HCT116 (cell line): ENCODE results near the gene C5orf58. TPM values are rescaled to one million over a fixed set of nuclear protein-coding genes. Genes with fewer than 3 reads are reported as not detected.

Experiments used
- ATAC-seq: fragments of 200-7000 bp; cut with Tn5 transposase; 2 replicates; pipeline ENCODE4 v1.9.1; 2020; ENCODE audit warnings: mild to moderate bottlenecking, moderate library complexity
- BruUV-seq: library from RNA; stranded (reverse); fragments of 400-500 nt; replicated peaks from 2 replicates; lab custom pipeline; 2021; lab: Mats Ljungman, UMichigan
- CTCF ChIA-PET: fragments of 300-600 bp; sonication (Branson Sonifier 250); formaldehyde crosslinking; loops from one replicate; lab custom pipeline; 2021; ENCODE audit warnings: antibody characterized with exemption; lab: Charles Lee
- POLR2A ChIA-PET: fragments of 300-600, 350-600 bp; sonication (Branson Sonifier 250); formaldehyde crosslinking; loops from one replicate; lab custom pipeline; 2021; ENCODE audit warnings: antibody characterized with exemption; lab: Charles Lee
- RAD21 ChIA-PET, 2 experiments: fragments of 300-600 bp; sonication (Branson Sonifier 250); formaldehyde crosslinking; loops; one replicate each; lab custom pipeline; 2023; ENCODE audit warnings: low total read pairs in 2 of 2; ENCODE audit not compliant: uncharacterized antibody in 2 of 2, unreplicated experiment in 2 of 2, low non-redundant PET in 1 of 2; lab: Charles Lee
- DNase-seq: peaks from one replicate; pipeline ENCODE4 v3.0.0-alpha.2; 2010; ENCODE audit warnings: low read depth, low spot score
- H2AFZ ChIP-seq: fragments of 200-600 bp; shearing (Covaris generic), sonication (generic); 2 replicates; pipeline ENCODE4 v1.6.1; 2017; ENCODE audit warnings: low read depth, mixed run types, mixed read lengths, antibody characterized with exemption, low read length; ENCODE audit not compliant: poor library complexity, severe bottlenecking
- H3K27ac ChIP-seq: 2 replicates; pipeline ENCODE4 v1.5.1; 2012; ENCODE audit warnings: low read depth, low read length
- H3K27me3 ChIP-seq: fragments of 200-600 bp; sonication (generic); 2 replicates; pipeline ENCODE4 v1.6.1; 2016; ENCODE audit warnings: mixed run types, low read length, mixed read lengths; ENCODE audit not compliant: insufficient read depth
- H3K36me3 ChIP-seq, 2 experiments: fragments of 200-500 bp in 1 of 2; fragments of 200-600 bp in 1 of 2; sonication (Bioruptor generic) in 1 of 2; sonication (generic) in 1 of 2; 2 replicates each; pipeline versions ENCODE4 v1.5.1 to v1.6.1; 2014 to 2016; ENCODE audit warnings: low read length in 2 of 2, inconsistent platforms in 1 of 2, mixed read lengths in 1 of 2, mixed run types in 1 of 2; ENCODE audit not compliant: insufficient read depth in 2 of 2, control insufficient read depth in 1 of 2
- H3K4me1 ChIP-seq, 2 experiments: fragments of 200-600 bp in 1 of 2; sonication (generic) in 1 of 2; 2 replicates each; pipeline versions ENCODE4 v1.5.1 to v1.6.1; 2012 to 2017; ENCODE audit warnings: low read length in 2 of 2, inconsistent platforms in 1 of 2, mild to moderate bottlenecking in 1 of 2, mixed read lengths in 1 of 2, mixed run types in 1 of 2, moderate library complexity in 1 of 2; ENCODE audit not compliant: insufficient read depth in 2 of 2, control insufficient read depth in 1 of 2
- H3K4me2 ChIP-seq: fragments of 200-600 bp; sonication (generic); 2 replicates; pipeline ENCODE4 v1.6.1; 2017; ENCODE audit warnings: mixed run types, low read length, mixed read lengths
- H3K4me3 ChIP-seq, 2 experiments: fragments of 200-600 bp in 1 of 2; sonication (generic) in 1 of 2; replicated peaks in 1 of 2; 2 replicates each; pipeline ENCODE4 v1.5.1; 2011 to 2016; ENCODE audit warnings: low read length in 2 of 2, control low read depth in 1 of 2, low read depth in 1 of 2, mild to moderate bottlenecking in 1 of 2, mixed read lengths in 1 of 2, mixed run types in 1 of 2
- H3K79me2 ChIP-seq: fragments of 200-600 bp; sonication (generic); 2 replicates; pipeline ENCODE4 v1.6.1; 2017; ENCODE audit warnings: mild to moderate bottlenecking, mixed run types, low read length, moderate library complexity, mixed read lengths; ENCODE audit not compliant: insufficient read depth
- H3K9ac ChIP-seq: fragments of 200-600 bp; sonication (generic); 2 replicates; pipeline ENCODE4 v1.6.1; 2016; ENCODE audit warnings: low read length, mixed read lengths
- H3K9me2 ChIP-seq: fragments of 200-600 bp; sonication (generic), shearing (Covaris generic); 2 replicates; pipeline ENCODE4 v1.6.1; 2017; ENCODE audit warnings: mixed run types, mild to moderate bottlenecking, moderate library complexity; ENCODE audit not compliant: insufficient read depth
- H3K9me3 ChIP-seq, 2 experiments: fragments of 200-500 bp in 1 of 2; fragments of 200-600 bp in 1 of 2; sonication (Bioruptor generic) in 1 of 2; sonication (generic) in 1 of 2; 2 replicates each; pipeline ENCODE4 v1.6.1; 2014 to 2017; ENCODE audit warnings: low read length in 2 of 2, mixed read lengths in 2 of 2, inconsistent platforms in 1 of 2, low read depth in 1 of 2, mild to moderate bottlenecking in 1 of 2, mixed run types in 1 of 2, moderate library complexity in 1 of 2; ENCODE audit not compliant: control insufficient read depth in 1 of 2, insufficient read depth in 1 of 2
- H4K20me1 ChIP-seq: fragments of 200-600 bp; sonication (generic), shearing (Covaris generic); 2 replicates; pipeline ENCODE4 v1.6.1; 2017; ENCODE audit warnings: mixed run types, mild to moderate bottlenecking, moderate library complexity; ENCODE audit not compliant: insufficient read depth
- CBX3 ChIP-seq: IDR thresholded peaks from 2 replicates; pipeline ENCODE4 v1.6.1; 2012; ENCODE audit warnings: low read depth
- EGR1 ChIP-seq: IDR thresholded peaks from 2 replicates; pipeline ENCODE4 v1.6.1; 2012; ENCODE audit warnings: low read depth
- ELF1 ChIP-seq: IDR thresholded peaks from 2 replicates; pipeline ENCODE4 v1.6.1; 2012; ENCODE audit warnings: low read depth, borderline replicate concordance
- EZH2phosphoT487 ChIP-seq: fragments of 200-600 bp; IDR thresholded peaks from 2 replicates; pipeline ENCODE4 v1.6.1; 2018; ENCODE audit warnings: antibody characterized with exemption, borderline replicate concordance
- JUND ChIP-seq: IDR thresholded peaks from 2 replicates; pipeline ENCODE4 v1.6.1; 2012
- POLR2A ChIP-seq: IDR thresholded peaks from 2 replicates; pipeline ENCODE4 v1.7.0; 2011; ENCODE audit warnings: borderline replicate concordance; ENCODE audit not compliant: insufficient read depth, insufficient read length; ENCODE audit errors: extremely low read depth
- REST ChIP-seq: IDR thresholded peaks from 2 replicates; pipeline ENCODE4 v1.6.1; 2012; ENCODE audit warnings: low read depth
- SIN3A ChIP-seq: IDR thresholded peaks from 2 replicates; pipeline ENCODE4 v1.6.1; 2012; ENCODE audit warnings: low read depth
- SP1 ChIP-seq: IDR thresholded peaks from 2 replicates; pipeline ENCODE4 v1.6.1; 2012; ENCODE audit warnings: low read depth
- ZFX ChIP-seq: fragments of 450-650 bp; IDR thresholded peaks from 2 replicates; pipeline ENCODE4 v1.6.1; 2017
- ZNF274 ChIP-seq: fragments of 200-500 bp; sonication (Bioruptor generic); IDR thresholded peaks from 2 replicates; pipeline ENCODE4 v1.6.1; 2014; ENCODE audit warnings: mild to moderate bottlenecking, low read depth, low read length, inconsistent platforms
- intact Hi-C: fragments of 100-400 bp; cut with micrococcal nuclease; formaldehyde crosslinking; loops from 2 replicates; pipeline ENCODE4 v1.10.0; 2022
- total RNA-seq: library from RNA; stranded (reverse); gene quantifications from one replicate; pipeline ENCODE4 v1.2.1, GENCODE V29; 2021; ENCODE audit not compliant: unreplicated experiment
- TF ChIP-seq, protein P1 (sequence below): IDR thresholded peaks from 2 replicates; pipeline ENCODE4 v1.6.1; 2011; ENCODE audit warnings: mild to moderate bottlenecking, low read length, moderate library complexity; ENCODE audit not compliant: insufficient replicate concordance; ENCODE audit errors: extremely low read depth

C5orf58 gene
- total RNA-seq, 1 experiment from 2014 or later, result not detected

DNA sequence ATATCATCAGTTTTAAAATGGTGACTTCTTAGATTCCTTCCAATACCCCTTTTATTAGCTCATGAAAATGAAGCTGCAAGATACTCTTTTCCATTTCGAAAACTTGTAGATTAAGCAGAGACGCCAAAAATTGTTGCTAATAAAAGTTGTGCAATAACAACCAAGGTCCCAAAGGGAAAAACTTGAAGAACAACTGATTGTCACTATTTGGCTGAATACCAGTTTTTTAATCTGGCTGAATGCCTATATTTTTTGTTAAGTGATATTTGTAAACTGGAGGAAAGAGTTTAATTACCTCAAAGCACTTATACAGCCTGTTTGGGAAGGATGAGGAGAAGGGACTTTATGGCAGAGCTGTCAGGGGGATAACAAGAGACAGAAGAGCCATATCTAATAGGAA is 14.6 kb downstream of the C5orf58 start:
- no TSS peak for BruUV-seq
- no peaks in the 10 kb centered on the region for H3K79me2 ChIP-seq
- CTCF ChIA-PET, result no interaction called here
- no peak overlapping the region for H2AFZ ChIP-seq
- RAD21 ChIA-PET, result no interaction called here
- no peak overlapping the region for H3K27ac ChIP-seq
- intact Hi-C loops, result no loop called here
- H3K4me3 ChIP-seq, result no peak overlapping the region
- ATAC-seq, result no peak
- no peaks in the 10 kb centered on the region for H4K20me1 ChIP-seq
- no peaks in the 10 kb centered on the region for H3K4me1 ChIP-seq
- POLR2A ChIA-PET, result no interaction called here
- H3K9me2 ChIP-seq, result no peaks in the 10 kb centered on the region
- DNase-seq, result no peak
- H3K4me2 ChIP-seq, result no peak overlapping the region
- H3K36me3 ChIP-seq, result no peaks in the 10 kb centered on the region
- no peak for TF ChIP-seq CBX3
- no peak for TF ChIP-seq SP1
- no peak for TF ChIP-seq POLR2A
- no peak for TF ChIP-seq REST
- TF ChIP-seq, protein P1, sequence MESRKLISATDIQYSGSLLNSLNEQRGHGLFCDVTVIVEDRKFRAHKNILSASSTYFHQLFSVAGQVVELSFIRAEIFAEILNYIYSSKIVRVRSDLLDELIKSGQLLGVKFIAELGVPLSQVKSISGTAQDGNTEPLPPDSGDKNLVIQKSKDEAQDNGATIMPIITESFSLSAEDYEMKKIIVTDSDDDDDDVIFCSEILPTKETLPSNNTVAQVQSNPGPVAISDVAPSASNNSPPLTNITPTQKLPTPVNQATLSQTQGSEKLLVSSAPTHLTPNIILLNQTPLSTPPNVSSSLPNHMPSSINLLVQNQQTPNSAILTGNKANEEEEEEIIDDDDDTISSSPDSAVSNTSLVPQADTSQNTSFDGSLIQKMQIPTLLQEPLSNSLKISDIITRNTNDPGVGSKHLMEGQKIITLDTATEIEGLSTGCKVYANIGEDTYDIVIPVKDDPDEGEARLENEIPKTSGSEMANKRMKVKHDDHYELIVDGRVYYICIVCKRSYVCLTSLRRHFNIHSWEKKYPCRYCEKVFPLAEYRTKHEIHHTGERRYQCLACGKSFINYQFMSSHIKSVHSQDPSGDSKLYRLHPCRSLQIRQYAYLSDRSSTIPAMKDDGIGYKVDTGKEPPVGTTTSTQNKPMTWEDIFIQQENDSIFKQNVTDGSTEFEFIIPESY, result no peak
- TF ChIP-seq SIN3A, result no peak
- TF ChIP-seq JUND, result no peak
- TF ChIP-seq EGR1, result no peak
- no peak for TF ChIP-seq EZH2phosphoT487
- no peak for TF ChIP-seq ZNF274
- TF ChIP-seq ELF1, result no peak
- TF ChIP-seq ZFX, result no peak
- TF ChIP-seq, all 23 proteins: peak for 0
- Histone ChIP-seq H3K9me3 (no peaks in the 10 kb centered on the region), H3K9ac (no peak overlapping the region), H3K27me3 (peaks cover 58% of the 10 kb centered on the region)
